Fibroblast of skin of right quadriceps (primary cell): ENCODE data around the gene SMPD4.
"Not testable (repeated sequence)": the region's sequence is repeated elsewhere in the genome, so short reads cannot be mapped to it uniquely, and the experiment has no call there.

Source experiments
- DNase-seq: peaks from one replicate; pipeline ENCODE4 v3.0.0-alpha.2; 2013

Gene SMPD4

DNA sequence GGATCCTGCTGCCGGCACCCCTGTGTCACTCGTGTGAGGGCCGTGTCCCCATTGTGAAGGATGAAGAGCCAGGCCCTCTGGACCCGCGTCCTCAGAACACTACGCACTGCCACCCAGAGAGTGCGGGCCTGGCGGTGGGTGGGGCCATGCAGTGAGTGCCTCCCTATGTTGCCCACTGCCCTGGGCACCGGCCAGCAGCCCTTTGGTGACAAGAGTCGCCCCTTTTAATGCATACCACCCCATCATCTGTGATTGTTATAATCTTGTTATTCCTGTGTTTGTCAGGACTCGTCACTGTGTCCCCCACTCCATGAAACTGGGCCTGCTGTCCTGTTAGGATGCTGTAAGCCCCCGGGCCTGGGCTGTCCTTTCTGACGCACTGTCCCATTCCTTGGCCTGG lies 43.1 kb downstream of the SMPD4 start:
- not testable (repeated sequence) for DNase-seq

- not testable (repeated sequence) for DNase-seq
These were observed 44.3 kb downstream of the SMPD4 start for GRCh38 chr2:130137118-130137517.

DNA sequence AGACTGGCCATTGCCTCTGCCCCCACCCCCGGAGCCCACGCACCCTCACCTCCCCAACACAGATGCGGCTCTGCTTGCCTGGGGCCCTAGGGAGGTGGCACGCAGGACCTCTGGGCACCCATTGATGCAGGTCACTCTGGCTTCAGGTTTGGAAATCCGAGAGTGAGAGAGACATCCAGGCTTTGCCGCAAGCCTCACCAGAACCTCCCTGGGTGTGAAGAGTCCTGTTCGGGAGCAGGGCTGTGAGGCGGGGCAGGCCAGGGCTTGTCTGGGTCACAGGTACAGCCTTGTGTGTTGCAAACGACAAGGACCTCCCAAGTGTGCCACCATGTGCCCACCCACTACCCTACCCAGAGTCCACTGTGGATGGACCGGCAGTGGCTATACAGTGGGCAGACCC lies 44.9 kb downstream of the SMPD4 start:
- DNase-seq: not testable (repeated sequence)

DNA sequence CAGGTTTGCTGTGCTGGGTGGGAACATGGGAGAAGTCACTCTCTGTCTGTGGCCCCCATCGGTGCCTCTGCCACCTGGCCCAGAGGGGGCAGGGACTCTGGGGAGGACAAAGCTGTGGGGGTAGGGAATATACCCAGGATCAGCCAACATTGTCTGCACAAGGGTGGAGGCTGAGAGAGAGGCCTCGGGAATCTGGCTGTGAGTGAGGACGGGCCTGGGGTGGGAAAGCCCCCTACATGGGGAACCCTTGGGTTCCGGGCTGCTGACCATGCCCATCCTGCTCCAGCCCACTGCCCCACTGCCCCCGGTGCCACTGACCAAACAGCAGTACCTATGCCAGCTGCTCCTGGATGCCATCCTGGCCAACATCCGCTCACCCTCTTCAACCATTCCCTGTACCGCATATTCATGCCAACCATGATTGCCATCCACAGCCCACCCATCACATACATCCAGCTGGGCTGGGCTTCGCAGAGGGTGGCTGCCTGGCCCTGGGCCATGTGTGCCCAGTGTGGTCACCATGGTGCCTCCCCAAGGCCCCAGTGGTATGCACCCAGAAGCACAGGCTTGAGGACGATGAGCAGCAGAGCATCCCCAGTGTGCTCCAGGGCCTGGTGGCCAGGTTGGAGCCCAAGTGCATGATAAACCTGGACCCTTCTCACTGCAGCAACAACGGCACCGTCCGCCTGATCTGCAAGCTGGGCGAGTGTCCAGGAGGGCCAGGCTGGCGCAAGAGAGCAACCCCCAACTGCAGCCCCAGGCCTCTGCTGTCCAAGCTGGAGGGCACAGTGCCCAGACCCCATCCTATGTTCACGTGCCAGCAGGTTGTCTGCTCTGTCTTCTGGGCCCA lies 45.5 kb downstream of the SMPD4 start:
- DNase-seq: no peak

GRCh38 chr2:130129120-130129829 lies 52.1 kb downstream of the SMPD4 start, which contains the start of gene POTEF:
Gene POTEF, minus strand, starts transcription at chr2:130129222. Its CDS starts 8,707 bp downstream, at chr2:130120515.
- not testable (repeated sequence) for DNase-seq

DNA sequence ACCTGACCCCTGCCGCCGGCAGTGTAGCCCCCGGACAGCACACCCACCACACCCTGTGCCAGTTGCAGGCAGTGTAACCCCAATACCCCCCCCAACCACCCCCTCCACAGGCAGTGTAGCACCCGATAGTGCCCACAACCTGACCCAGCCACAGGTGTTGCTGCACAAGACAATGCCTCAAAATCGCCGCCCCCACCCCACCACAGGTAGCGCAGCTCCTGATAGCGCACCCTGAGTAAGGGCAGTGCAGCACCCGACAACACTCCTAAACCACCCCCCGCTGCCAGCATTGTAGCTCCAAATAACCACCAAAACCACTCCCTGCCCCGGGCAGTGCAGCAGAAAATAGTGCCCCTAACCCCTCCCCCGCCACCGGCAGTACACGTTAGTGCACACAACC lies 52.9 kb downstream of the SMPD4 start:
- not testable (repeated sequence) for DNase-seq

GRCh38 chr2:130127726-130128125 lies 53.7 kb downstream of the SMPD4 start:
- not testable (repeated sequence) for DNase-seq

DNA sequence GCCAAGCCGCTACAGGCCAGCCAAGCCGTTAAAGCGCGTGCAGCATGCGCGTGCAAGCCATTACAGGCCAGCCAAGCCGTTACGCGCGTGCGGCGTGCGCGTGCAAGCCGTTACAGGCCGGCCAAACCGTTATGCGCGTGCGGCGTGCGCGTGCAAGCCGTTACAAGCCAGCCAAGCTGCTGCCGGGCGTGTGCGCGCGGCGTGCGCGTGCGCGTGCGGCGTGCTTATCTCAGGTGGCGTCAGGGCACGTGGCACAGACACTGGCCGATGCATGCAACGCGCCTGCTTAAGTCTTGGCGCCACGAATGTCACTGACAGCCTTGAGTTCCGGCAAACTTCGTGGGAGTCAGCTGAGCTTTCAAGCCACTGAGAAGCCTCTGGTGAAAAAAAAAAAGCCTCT lies 60.5 kb downstream of the SMPD4 start:
- not testable (repeated sequence) for DNase-seq

- DNase-seq: not testable (repeated sequence)
These were observed 78.6 kb downstream of the SMPD4 start for GRCh38 chr2:130102597-130103363.
